ENCODE results near the gene ZFHX3. TPM values are rescaled to one million over a fixed set of nuclear protein-coding genes. Genes with fewer than 3 reads are reported as not detected.

ZFHX3 gene
- total and polyA plus RNA-seq, 4 donors = 1.5 to 5.9 (median 3.0) TPM

- no peak overlapping the region for H3K27ac ChIP-seq (ENCODE audit: low read depth in 1 of 2, low read length in 2 of 2)
- H3K4me1 ChIP-seq (ENCODE audit: control insufficient read depth in 4 of 4, insufficient read depth in 4 of 4, low read length in 3 of 4) = no peaks in the 10 kb centered on the region
- no peak overlapping the region for H3K4me3 ChIP-seq (ENCODE audit: low read depth in 1 of 3, low read length in 3 of 3)
- WGBS = 90% methylated on average over 8 of the region's 8 CpGs
- H3K27me3 ChIP-seq (ENCODE audit: control insufficient read depth in 4 of 4, insufficient read depth in 4 of 4, low read length in 3 of 4) = no peaks in the 10 kb centered on the region
- H3K9ac ChIP-seq (ENCODE audit: low read depth in 1 of 2, low read length in 2 of 2) = no peak overlapping the region
- no peaks in the 10 kb centered on the region for H3K36me3 ChIP-seq (ENCODE audit: control insufficient read depth in 4 of 4, insufficient read depth in 3 of 4, low read depth in 1 of 4, low read length in 3 of 4)
- TF ChIP-seq ATF3 (IDR thresholded peaks at IDR 0.05) (no peak), REST (IDR thresholded peaks at IDR 0.05) (no peak), NR2F2 (IDR thresholded peaks at IDR 0.05) (no peak), EGR1 (IDR thresholded peaks at IDR 0.05; ENCODE audit: low read depth in 2 of 2) (no peak), RXRA (IDR thresholded peaks at IDR 0.05) (no peak), JUND (IDR thresholded peaks at IDR 0.05) (no peak), FOXA1 (IDR thresholded peaks at IDR 0.05) (no peak), HNF4G (IDR thresholded peaks at IDR 0.05) (no peak), GABPA (IDR thresholded peaks at IDR 0.05 in 1 of 2, conservative IDR thresholded peaks at IDR 0.05 in 1 of 2) (no peak), ZBTB33 (IDR thresholded peaks at IDR 0.05) (no peak), YY1 (IDR thresholded peaks at IDR 0.05) (no peak), HNF4A (conservative IDR thresholded peaks at IDR 0.05) (no peak), SP1 (IDR thresholded peaks at IDR 0.05) (no peak), CTCF (IDR thresholded peaks at IDR 0.05; ENCODE audit: low read depth, low read length, missing input control) (no peak), RAD21 (IDR thresholded peaks at IDR 0.05) (no peak), FOXA2 (IDR thresholded peaks at IDR 0.05) (no peak), TAF1 (conservative IDR thresholded peaks at IDR 0.05) (no peak), MAX (IDR thresholded peaks at IDR 0.05) (no peak)
- no peak for DNase-seq (ENCODE audit: low spot score)
- no peaks in the 10 kb centered on the region for H3K9me3 ChIP-seq (ENCODE audit: control insufficient read depth in 4 of 4, low read length in 3 of 4)
These were observed 304.7 kb downstream of the ZFHX3 start for GRCh38 chr16:72743011-72743761.

Measured in liver (tissue), 9 donors.